ENCODE data around the gene UCP3.

Gene UCP3

DNA sequence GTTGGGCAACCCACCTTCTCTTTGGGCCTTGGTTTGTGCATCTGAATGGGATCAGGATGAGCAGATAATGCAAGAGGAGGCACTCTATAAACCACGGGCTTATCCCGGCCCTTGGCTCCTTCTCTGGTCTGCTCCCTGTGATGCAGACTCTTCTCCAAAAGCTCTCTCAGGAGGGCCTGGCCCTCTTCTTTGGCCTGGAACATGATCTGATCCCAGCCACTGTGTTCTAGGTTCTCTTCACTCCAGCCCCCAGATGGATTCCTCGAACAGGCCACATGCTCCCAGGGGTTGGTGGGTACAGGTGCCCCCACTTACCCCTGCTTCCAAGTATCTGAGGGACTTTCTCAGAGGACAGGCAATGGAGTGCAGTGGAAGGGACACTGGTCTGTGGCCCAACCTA lies 8.7 kb upstream of the UCP3 start:
- no peak for DNase-seq

DNA sequence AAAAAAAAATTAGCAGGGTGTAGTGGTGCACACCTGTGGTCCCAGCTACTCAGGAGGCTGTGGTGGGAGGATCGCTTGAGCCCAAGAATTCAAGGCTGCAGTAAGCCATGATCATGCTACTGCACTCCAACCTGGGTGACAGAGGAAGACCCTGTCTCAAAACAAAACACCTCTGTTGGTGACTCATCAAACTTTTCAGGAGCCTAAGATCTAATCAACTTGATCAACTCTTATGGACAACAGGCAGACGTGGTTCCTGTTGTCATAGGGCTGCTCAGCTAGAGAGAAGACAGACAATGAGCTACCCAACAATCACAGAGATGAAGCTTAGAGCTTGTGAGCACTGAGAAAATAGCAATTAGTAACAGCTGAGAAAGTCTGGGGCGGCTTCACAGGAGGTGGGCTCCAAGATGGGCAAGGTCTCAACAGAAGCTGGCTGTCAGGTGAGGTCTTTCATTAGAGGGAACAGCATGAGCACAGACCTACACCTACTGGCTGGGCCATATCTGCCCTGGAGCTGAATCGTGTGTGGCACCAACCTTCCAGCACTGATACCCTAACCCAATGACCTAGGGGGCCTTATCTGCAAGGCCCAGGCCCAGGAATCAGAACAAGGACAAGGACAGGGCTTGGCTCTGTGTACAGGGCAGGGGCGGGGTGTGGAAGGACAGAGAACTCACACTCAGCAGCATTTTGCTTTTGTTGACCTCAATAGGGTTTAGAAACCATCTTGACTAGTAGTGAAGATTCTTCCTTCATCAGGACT lies 7.2 kb upstream of the UCP3 start:
- peak; percentile 54 for DNase-seq

DNA sequence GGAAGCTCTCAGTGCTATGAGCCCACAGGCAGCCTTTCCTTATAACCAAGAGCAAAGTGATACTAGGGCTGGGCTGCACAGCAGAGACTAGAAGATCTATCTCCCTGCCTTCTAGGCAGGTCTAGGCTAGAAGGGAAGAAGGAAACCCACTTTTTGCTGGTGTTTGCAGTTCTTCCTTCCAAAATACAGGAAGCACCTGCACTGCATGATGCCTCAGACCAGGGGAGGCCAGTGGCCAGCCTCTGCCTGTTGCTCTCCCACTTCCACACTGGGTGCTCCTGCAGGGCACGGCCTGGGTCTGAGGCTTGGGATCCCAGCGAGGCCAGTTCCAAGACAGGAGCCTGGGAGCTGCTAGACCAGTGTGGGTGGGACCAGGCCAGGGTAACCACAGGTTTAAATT lies 6.0 kb upstream of the UCP3 start:
- DNase-seq = no peak

DNA sequence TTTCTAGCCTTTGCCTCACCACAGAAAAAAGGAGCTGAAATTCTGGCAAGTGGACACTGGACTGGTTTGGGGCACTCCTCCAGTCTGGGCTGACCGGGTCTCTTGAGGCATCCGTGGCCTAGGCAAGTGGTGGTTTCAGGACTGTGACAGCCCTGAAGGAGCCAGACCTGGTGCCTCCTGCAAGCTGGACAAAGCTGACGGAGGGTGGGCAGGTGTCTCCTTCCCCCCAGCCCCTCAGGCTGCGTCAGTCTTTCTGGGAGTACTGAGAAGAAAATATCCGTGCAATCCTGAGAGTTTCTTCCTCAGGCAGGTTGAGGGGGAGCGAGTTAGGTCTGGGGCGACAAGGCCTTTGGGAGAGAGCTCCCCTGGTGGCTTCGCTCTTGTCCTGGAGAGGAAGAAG lies 4.3 kb upstream of the UCP3 start:
- DNase-seq = no peak

DNA sequence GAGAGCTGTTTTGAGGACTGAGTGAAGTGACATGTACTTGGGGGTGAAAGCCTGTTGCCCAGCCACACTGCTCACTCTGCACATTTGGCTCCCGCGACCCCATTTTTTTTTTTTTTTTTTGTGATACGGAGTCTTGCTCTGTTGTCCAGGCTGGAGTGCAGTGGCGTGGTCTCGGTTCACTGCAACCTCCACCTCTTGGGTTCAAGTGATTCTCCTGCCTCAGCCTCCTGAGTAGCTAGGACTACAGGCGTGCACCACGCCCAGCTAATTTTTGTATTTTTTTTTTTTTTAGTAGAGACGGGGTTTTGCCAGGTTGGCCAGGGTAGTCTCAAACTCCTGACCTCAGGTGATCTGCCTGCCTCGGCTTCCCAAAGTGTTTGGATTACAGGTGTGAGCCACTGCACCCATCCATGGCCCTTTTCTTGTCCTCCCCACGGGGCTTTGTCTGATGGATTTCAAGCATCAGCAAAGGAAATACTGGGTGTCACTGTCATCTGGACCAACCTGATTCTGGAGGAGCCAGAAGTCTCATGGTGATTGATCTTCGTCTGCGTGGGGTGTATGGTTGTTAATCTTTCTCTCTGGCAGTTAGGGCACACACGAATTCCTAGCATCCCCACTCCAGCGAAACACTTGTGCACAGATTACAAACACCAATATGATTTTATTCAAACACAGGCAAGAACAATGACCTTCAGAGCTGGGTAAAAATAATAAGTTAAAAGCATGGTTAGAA lies 3.4 kb upstream of the UCP3 start:
- no peak for DNase-seq

DNA sequence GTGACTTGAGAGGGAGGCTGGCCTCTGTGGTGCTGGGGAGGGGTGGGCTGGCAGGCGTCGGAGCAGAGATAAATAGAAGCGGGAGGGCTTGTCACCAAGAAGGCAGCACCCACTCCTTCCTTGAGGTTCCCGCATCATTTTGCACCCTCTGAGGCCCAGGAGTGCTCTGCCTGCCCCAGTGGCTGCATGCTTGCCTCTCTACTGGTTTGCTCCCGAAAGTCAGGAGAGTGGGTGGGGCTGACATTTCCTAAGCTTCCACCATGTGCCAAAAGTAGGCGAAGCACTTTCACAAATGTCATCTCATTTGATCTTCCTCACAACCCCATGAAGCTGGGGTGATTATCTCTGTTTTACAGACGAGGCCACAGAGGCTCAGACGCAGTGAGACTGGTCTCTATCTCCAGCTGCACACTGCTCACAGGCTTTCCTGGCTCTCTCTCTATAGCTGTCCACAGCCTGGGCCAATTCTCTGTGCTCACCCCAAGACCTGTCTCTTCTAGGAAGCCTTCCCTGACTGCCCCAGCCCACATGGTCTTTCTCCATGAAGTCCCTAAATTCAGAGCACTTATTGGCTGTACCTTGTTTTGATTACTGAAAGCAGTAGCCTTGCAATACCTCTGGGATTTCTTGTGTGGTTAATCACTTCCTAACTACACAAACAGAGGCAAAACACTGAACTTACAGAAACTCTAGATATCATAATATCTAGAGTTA lies 2.6 kb upstream of the UCP3 start:
- DNase-seq = peak; percentile 92

DNA sequence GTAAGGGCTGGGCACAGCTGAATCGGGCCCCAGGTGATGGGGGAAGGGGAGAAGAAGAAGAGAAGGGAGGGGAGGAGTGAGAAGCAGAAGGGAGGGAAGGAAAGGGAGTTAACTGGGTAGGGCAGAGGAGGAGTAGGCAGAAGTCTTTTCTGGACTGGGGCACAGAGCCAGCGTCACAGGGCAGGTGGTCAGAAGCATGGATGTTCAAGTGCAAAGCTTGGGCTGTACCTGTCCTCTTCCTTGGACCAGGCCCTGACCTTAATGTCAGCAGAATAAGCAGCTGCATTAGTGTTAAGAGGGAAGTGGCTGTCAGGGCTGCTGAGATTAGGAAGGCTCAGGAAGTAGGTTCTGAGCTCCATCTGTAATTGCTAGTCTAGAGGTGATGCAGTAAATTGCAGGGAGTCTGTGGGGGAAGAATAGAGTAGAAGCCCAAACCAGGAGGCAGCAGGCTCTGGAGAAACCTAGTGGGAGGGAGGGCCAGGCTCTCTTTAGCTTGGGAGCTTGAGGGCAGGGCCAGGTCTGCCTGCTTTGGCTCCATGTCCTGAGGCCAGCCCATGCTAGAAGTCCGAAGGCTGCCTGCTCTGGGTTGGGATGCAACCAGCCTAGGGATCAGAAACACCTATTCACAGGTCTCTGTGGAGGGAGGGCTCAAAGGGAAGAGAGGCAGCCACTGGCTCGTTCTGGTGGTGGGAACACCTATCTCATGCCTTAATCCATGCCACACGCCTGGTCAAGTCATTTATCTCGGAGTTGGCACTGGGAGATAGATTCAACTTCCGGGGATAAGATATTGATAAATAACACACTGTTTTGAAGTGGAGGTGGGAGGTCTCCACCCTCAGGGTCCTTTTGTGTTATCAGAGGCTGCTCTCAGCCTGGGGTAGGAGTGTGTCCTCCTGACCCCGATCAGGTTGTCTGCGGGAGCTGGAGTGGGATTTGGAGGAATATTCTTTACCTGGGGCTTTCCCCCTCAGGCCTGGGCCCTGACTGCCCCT lies 1.7 kb upstream of the UCP3 start:
- no peak for DNase-seq

DNA sequence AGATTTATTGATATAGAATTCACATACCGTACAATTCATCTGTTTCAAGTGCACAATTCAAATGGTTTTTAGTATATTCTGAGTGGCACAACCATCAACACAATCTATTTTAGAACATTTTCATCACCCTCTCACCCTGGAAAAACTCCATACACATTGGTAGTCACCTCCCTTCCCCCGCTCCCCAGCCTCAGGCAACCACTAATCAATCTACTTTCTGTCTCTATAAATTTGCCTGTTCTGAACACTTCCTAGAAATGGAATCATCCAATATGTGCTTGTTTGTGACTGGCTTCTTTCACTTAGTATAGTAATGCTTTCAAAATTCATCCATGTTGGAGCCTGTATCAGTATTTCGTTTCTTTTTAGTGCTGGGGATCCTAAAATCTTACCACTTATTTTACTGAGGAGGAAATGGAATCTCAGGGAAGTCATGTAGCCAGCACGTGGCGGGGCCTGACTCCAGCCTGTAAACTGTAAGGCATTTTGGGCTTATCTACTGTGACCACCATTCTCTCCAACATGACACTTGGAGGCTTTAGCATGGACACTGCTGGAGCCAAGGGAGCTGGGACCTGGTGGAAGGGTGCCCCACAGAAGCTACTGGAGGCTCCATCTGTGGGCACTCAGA lies 905 bp upstream of the UCP3 start:
- no peak for DNase-seq

DNA sequence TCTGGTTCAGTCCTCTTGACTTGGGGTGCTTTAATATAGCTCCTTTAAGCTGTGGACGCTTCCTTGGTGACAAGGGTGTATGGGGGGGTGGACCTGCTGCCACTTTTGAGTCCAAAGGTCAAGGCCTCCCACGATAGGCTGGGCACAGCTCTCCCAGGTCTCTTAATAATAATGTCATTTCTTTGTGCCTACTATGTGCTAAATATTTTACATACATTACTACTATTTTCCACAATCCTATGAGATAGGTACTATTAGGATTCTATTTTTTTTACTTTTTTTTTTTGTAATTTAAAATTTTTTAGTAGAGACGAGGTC lies 304 bp upstream of the UCP3 start:
- DNase-seq = no peak

DNA sequence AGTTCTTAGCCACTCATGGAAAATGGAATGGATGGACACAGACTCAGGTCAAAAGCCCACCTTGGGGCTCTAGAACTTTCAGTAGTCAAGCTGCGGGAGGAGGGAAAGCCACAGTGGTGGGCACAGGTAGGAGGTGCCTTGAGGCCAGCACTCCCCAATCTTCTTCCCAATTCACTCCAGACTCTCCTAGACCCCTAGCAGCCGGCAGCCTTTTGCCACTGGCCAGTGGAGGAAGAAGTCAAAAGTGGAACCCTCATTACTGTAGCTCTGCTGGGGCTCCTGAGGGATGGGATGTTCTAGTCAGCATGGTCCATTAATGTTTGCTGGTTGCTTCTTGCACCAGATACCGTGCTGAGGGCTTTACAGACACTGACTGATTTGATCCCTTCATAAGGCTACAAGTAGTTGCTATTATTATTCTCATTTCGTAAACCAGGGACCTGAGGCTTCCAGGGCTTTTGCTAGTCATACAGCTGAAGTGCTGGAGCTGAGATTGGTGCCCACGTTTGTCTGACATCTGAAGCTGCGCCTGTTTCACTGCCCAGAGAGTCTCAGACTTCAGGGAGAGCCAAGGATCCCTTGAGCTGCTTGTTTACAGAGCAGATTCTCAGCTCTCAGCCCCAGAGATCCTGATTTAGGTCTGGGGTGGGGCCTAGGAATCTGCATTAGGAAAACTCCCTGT lies 1.1 kb downstream of the UCP3 start:
- no peak for DNase-seq

DNA sequence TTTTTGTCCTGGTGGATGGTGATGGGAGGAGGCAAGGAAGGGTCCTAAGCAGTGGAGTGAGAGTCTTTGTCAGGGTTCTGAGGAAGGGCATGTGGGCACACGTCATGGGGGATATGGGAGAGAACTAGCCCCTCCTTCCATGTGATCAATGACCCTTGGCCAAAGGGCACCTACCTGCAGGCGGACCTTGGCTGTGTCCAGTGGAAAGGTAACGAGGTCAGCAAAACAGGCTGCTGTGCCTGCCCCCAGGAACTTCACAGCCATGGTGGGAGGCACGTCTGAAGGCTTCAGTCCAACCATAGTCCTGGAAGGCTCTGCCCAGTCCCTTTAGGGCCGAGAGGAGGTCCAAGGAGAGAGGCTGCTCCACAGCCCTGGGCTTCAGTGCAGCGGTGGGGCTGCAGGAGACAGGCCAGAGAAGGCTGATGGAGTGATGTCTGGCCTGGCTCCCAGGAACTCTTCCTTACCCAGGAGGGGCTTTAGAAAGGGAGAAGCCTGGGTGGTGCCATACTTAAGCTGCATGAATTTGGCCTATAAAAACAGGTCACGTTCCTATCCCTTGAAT lies 2.1 kb downstream of the UCP3 start:
- DNase-seq = no peak

DNA sequence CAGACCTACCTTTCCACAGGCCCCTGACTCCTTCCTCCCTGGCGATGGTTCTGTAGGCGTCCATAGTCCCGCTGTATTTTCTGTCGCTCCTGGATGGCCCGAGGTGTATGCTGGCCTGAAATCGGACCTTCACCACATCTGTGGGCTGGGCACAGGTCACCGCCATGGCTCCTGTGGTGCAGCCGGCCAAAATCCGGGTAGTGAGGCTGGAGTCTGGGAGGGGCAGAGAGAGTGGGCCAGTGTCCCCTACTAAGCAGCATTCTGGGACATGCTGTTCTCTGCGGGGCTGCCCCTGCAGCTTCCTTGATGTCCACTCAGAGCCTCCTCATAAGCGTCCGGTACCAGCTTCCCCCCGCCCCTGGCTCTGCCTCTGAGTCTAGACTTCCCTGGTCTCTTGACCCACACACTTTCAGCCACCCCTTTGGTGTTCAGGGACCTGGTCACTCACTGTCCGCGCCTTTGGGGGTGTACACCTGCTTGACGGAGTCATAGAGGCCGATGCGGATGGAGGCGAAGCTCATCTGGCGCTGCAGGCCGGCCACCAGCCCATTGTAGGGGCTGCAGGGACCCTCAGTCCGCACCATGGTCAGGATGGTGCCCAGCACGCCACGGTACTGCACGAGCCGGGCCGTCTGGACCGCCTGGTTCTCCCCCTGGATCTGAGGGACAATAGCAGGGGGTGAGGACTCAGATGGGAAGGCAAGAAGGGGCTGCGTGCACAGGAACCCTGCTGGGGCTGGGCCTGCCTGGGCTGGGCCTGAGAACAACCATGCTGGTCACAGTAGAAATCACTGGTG lies 3.0 kb downstream of the UCP3 start:
- no peak for DNase-seq

DNA sequence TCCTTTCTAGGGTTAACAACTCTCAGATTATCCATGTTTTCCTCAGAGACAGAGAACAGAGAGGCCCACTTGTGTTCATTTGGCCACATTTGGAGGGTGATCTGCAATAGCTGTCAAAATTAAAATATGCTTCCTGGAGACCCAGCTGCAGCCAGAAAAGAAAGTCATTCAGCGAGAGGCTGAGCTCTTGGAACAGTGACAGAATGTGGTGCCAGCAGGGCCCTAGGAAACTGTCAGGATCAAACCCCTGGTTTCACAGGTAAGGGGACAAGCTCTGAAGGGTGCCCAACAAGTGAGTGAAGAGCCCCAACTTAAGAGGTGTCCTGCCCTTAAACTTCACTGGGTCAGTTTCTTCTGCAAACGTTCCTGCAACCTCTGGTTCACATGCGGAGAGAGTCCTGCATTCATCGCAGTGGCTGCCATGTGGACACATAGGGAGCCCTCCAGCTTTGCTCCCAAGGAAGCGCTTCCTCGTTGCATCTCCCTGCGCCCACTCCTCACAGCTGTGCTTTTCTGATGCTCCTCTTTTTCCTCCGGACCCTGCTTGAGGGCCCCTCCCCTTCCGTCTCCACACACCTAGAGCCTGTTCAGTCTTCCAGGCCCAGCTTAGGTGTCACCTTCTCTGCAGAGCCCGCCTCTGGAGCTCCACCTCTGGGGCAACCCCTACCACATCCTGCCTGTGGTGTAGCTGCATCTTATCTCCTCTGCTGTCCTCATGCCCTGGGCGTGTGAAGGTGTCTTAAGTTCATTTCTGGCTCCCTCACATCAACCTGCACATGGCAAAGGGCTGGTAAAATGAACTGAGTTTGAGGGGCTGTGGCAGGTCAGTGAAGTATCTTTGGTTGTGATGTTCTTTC lies 3.9 kb downstream of the UCP3 start:
- DNase-seq = peak; percentile 94

DNA sequence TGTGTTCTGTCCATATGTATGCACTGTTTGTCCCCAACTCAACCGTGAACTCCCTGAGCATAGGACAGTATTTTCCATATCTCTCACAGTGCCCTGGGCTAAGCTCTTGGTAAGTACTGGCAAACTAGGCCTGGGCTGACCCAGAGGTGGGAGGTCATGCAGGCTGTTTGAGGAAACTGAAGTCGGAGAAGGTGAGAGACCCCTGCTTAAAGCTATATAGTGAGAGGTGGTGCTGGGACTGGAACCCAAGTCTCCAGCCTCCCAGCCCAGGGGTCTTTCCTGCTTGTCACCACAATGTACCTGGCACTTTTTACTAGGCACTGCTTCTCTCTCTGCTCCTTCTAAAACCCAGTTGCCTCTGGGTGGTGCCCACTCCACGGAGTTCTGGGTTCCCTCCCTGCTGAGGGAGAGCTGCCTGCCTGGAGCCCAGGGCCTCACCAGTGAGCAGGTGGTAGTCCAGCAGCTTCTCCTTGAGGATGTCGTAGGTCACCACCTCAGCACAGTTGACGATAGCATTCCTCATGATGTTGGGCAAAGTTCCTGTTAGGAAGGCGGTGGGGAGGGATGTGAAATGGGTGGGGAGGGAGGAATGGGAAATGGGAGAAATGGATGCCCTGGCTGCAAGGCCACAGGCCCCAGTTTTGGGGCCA lies 4.7 kb downstream of the UCP3 start:
- DNase-seq = no peak

DNA sequence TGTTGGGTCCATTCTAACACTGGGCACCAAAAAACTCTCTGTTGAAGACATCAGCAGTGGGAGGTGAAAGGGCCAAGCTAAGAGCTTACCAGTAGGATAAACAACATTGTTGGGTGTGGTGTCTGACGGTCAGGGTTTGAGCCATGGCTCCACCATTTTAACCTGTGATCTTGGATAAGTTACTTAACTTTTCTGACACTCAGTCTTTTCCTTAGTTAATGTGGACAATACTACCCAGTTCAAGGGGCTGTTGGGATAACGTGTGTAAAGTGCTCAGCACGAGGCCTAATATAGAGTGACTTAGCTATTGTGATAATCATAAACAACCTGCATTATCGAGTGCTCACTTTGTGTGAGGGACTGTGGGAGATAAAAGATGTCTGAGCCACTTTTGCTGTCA lies 6.1 kb downstream of the UCP3 start:
- no peak for DNase-seq

DNA sequence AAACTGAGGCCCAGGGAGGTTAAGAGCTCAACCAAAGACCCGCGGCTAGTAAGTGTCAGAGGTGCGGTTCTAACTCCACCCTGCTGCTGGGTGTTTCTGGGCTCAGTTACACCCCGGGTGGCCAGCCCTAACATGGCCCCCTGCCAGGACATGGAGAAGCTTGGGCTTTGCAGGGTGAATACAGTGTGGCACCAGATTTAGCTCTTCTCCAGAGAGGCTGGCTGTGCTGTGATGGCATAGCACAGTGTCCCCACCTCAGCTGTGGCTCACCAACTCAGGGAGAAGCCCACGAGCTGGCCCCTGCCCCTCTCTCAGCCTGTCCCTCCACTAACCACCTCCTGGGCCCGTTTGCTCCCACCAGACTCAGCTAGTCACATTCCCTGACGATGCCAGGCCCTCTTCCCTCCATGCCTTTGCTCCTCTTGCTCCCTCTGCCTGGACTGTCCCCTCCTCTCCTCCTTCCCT lies 7.0 kb downstream of the UCP3 start:
- no peak for DNase-seq

DNA sequence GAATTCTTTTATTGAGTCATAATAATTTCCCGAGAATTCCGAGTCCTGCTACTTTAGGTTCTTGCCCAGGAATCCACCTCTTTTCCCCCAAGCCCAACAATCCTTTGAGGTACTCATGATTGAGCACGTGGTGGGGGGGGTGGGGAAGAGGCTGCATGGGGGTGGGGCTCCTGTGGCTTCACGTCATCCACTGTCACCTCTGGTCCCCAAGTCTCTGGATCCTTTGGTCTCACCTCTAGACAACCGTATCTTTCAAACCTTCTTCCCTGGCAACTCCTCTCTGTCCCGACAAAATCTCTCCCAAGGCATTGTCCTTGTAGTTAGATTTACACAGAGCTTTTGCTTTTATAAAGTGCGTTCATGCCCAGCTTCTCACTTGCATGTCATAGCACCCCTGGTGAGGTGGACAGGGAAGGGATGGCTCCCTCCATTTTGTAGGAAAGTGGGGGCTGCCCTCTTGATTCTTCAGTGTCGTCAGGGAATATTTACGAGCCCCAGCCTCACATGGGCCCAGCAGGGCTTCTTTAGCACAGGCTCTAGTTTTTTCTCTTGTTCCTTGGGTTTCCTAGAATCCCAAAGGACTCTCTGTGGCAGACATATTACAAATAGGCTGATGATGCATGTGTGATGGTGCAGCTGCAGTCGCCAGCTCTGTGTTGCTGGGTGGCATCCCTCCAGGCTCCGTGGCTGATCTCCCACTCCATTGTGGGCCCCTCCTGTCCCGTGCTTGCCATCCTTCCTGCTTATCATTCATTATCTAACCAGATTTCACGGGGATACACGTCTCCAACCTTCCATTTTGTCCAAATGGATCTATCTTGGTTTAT lies 8.4 kb downstream of the UCP3 start:
- no peak for DNase-seq
